Liver (tissue), 3 donors: ENCODE data around the gene ZNF691.
"Not testable (repeated sequence)": the region's sequence is repeated elsewhere in the genome, so short reads cannot be mapped to it uniquely, and the experiment has no call there.

Source experiments
- MAX ChIP-seq: IDR thresholded peaks from 2 replicates; pipeline ENCODE4 v1.6.1; 2016; ENCODE audit warnings: antibody characterized with exemption
- RAD21 ChIP-seq, 2 donors: IDR thresholded peaks; 2 replicates each; pipeline ENCODE4 v1.6.1; 2016; ENCODE audit warnings: antibody characterized with exemption in 2 of 2, mild to moderate bottlenecking in 2 of 2
- REST ChIP-seq: IDR thresholded peaks from 2 replicates; pipeline ENCODE4 v1.6.1; 2016; ENCODE audit warnings: antibody characterized with exemption, mild to moderate bottlenecking
- SP1 ChIP-seq: IDR thresholded peaks from 2 replicates; pipeline ENCODE4 v1.6.1; 2018; ENCODE audit warnings: antibody characterized with exemption, mild to moderate bottlenecking
- TAF1 ChIP-seq: conservative IDR thresholded peaks from 2 replicates; pipeline ENCODE4 v1.6.1; 2016; ENCODE audit warnings: antibody characterized with exemption, mild to moderate bottlenecking
- YY1 ChIP-seq: IDR thresholded peaks from 2 replicates; pipeline ENCODE4 v1.6.1; 2016; ENCODE audit warnings: antibody characterized with exemption, mild to moderate bottlenecking
- ZBTB33 ChIP-seq: IDR thresholded peaks from 2 replicates; pipeline ENCODE4 v1.6.1; 2016; ENCODE audit warnings: antibody characterized with exemption
- TF ChIP-seq, protein P1 (sequence below): fragments of 150-350 bp; IDR thresholded peaks from 2 replicates; pipeline ENCODE4 v1.5.1; 2017; ENCODE audit warnings: improper control_type of control experiment, low read depth, low read length; ENCODE audit not compliant: missing input control
- TF ChIP-seq, protein P2 (sequence below): IDR thresholded peaks from 2 replicates; pipeline ENCODE4 v1.6.1; 2016; ENCODE audit warnings: antibody characterized with exemption
- donor health status: healthy.
- donor health status: healthy.

GRCh38 chr1:42869751-42870150 lies 23.3 kb downstream of the ZNF691 start:
- TF ChIP-seq, protein P1, sequence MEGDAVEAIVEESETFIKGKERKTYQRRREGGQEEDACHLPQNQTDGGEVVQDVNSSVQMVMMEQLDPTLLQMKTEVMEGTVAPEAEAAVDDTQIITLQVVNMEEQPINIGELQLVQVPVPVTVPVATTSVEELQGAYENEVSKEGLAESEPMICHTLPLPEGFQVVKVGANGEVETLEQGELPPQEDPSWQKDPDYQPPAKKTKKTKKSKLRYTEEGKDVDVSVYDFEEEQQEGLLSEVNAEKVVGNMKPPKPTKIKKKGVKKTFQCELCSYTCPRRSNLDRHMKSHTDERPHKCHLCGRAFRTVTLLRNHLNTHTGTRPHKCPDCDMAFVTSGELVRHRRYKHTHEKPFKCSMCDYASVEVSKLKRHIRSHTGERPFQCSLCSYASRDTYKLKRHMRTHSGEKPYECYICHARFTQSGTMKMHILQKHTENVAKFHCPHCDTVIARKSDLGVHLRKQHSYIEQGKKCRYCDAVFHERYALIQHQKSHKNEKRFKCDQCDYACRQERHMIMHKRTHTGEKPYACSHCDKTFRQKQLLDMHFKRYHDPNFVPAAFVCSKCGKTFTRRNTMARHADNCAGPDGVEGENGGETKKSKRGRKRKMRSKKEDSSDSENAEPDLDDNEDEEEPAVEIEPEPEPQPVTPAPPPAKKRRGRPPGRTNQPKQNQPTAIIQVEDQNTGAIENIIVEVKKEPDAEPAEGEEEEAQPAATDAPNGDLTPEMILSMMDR, result not testable (repeated sequence)
- not testable (repeated sequence) for TF ChIP-seq TAF1; RAD21 (IDR thresholded peaks at IDR 0.05); YY1; REST; MAX; ZBTB33; SP1
- TF ChIP-seq, protein P2, sequence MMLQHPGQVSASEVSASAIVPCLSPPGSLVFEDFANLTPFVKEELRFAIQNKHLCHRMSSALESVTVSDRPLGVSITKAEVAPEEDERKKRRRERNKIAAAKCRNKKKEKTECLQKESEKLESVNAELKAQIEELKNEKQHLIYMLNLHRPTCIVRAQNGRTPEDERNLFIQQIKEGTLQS, result not testable (repeated sequence)
